Activated CD8-positive, alpha-beta memory T cell treated with anti-CD3 and anti-CD28 coated beads, Interleukin-2, amount 50 U/mL, for 1 hour (primary cell): ENCODE data around the gene CLDN14.

Experiments
- DNase-seq: peaks from one replicate; pipeline ENCODE4 v3.0.0-alpha.2; 2020; ENCODE audit errors: extremely low read depth

Gene CLDN14

GRCh38 chr21:36479415-36480402, at the start of gene CLDN14:
Gene CLDN14 (minus strand): TSS chr21:36480122. CDS start chr21:36461695, 18,427 bp downstream.
- DNase-seq: no peak

- DNase-seq: no peak
Measured at GRCh38 chr21:36528716-36529115, 48.8 kb upstream of the CLDN14 start.

- no peak for DNase-seq
Measured at GRCh38 chr21:36527317-36527716, 47.4 kb upstream of the CLDN14 start.

- no peak for DNase-seq
Measured at GRCh38 chr21:36526104-36526503, 46.2 kb upstream of the CLDN14 start.

- no peak for DNase-seq
Measured at GRCh38 chr21:36524477-36524876, 44.6 kb upstream of the CLDN14 start.

- DNase-seq: no peak
Measured at GRCh38 chr21:36522219-36522808, 42.4 kb upstream of the CLDN14 start.

- no peak for DNase-seq
Measured at GRCh38 chr21:36518883-36519492, 39.1 kb upstream of the CLDN14 start.

- DNase-seq: no peak
Measured at GRCh38 chr21:36517366-36518075, 37.6 kb upstream of the CLDN14 start.

GRCh38 chr21:36516281-36516680, 36.4 kb upstream of the CLDN14 start:
- no peak for DNase-seq

GRCh38 chr21:36513430-36513829, 33.5 kb upstream of the CLDN14 start:
- DNase-seq: no peak

- no peak for DNase-seq
Measured at GRCh38 chr21:36512971-36513370, 33.0 kb upstream of the CLDN14 start.

GRCh38 chr21:36511484-36512220, 31.7 kb upstream of the CLDN14 start:
- DNase-seq: no peak

GRCh38 chr21:36510911-36511310, 31.0 kb upstream of the CLDN14 start:
- DNase-seq: no peak

- DNase-seq: no peak
Measured at GRCh38 chr21:36509973-36510664, 30.2 kb upstream of the CLDN14 start.

GRCh38 chr21:36508948-36509347, 29.0 kb upstream of the CLDN14 start:
- DNase-seq: no peak

- DNase-seq: no peak
Measured at GRCh38 chr21:36507397-36508018, 27.6 kb upstream of the CLDN14 start.

GRCh38 chr21:36506482-36506881, 26.6 kb upstream of the CLDN14 start:
- DNase-seq: no peak

GRCh38 chr21:36504067-36505058, 24.4 kb upstream of the CLDN14 start:
- peak; percentile 9 for DNase-seq

GRCh38 chr21:36502365-36502764, 22.4 kb upstream of the CLDN14 start:
- no peak for DNase-seq
